Breast epithelium (tissue), 3 donors: ENCODE measurements around the gene ESPN.

Experiments used
- CTCF ChIP-seq, 3 donors: fragments of 450-650 bp; IDR thresholded peaks; one replicate each; pipeline ENCODE4 v1.5.1; 2016 to 2017; ENCODE audit warnings: antibody characterized with exemption in 3 of 3, mild to moderate bottlenecking in 3 of 3, moderate library complexity in 3 of 3
- POLR2A ChIP-seq: fragments of 450-650 bp; IDR thresholded peaks from one replicate; pipeline ENCODE4 v1.6.1; 2016; ENCODE audit warnings: antibody characterized with exemption, mild to moderate bottlenecking, moderate library complexity

GRCh38 chr1:6466751-6467150 lies 42.2 kb downstream of the ESPN start:
- no peak for TF ChIP-seq POLR2A
- TF ChIP-seq CTCF (IDR thresholded peaks at IDR 0.05): no peak
